GM12892 (cell line): Measurements from ENCODE around the gene ARMC2.

Experiments
- POLR2A ChIP-seq: IDR thresholded peaks from 2 replicates; pipeline ENCODE4 v1.6.1; 2011; ENCODE audit warnings: low read depth, low read length, control low read depth
- POLR2AphosphoS5 ChIP-seq: IDR thresholded peaks from 2 replicates; pipeline ENCODE4 v1.6.1; 2011; ENCODE audit warnings: low read depth, low read length, control low read depth
- TAF1 ChIP-seq: IDR thresholded peaks from 2 replicates; pipeline ENCODE4 v1.6.1; 2011; ENCODE audit warnings: low read depth, mild to moderate bottlenecking, control low read depth, low read length, borderline replicate concordance

DNA sequence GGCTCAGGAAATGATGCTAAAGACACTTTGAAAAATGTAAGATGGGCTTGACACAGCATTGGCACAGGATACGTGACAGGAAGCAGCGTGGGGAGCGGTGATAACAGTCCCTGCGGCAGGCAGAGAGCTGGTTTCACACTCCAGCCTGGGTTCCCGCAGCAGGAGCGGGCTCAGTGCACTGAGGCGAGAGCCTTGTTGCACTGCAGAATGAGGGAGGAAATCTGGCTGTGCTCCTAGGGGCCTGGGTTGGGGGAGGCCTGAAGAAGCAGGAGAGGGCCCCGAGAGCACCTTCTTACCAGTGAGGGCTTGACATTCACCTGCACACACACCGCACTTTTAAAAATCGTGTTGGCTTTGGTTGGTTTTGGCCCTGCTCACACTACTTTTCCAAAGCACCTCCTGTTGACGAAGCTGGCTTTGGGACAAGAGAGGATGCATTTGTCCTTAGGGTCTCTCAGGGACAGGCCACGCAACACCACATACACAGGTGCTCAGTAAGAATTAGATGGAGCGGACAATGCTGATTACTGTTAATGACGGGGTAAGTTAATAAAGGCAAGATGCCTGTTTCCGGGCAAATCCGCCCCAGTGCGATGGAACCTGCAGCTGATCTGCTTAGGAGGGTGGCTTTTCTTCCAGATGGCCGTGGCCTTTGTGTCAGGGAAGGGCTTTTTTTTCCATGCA, 49.4 kb upstream of the ARMC2 start:
- TF ChIP-seq POLR2A (no peak), POLR2AphosphoS5 (no peak), TAF1 (no peak)
